BJ (cell line): ENCODE results near the gene SLC22A23. TPM values are rescaled to one million over a fixed set of nuclear protein-coding genes. Genes with fewer than 3 reads are reported as not detected.
A peak's percentile ranks its signal among the peaks of the same experiment; 100 is the strongest.

ENCODE experiments used
- CTCF ChIA-PET: fragments of 350-600 bp; formaldehyde crosslinking; extraction: SDS; loops from one replicate; lab custom pipeline; 2021; ENCODE audit warnings: antibody characterized with exemption, inconsistent platforms; lab: Yijun Ruan, JAX
- POLR2A ChIA-PET: fragments of 300-600 bp; sonication (Branson Sonifier 250); formaldehyde crosslinking; extraction: SDS; loops from one replicate; lab custom pipeline; 2021; ENCODE audit warnings: antibody characterized with exemption; lab: Charles Lee
- DNase-seq: peaks from one replicate; pipeline ENCODE4 v3.0.0-alpha.2; 2011; ENCODE audit warnings: low read depth
- H3K27me3 ChIP-seq: 2 replicates; pipeline ENCODE4 v1.6.0; 2011; ENCODE audit warnings: low read length; ENCODE audit not compliant: control insufficient read depth, insufficient read depth
- H3K36me3 ChIP-seq: 2 replicates; pipeline ENCODE4 v1.5.1; 2011; ENCODE audit warnings: low read length; ENCODE audit not compliant: control insufficient read depth, insufficient read depth
- H3K4me3 ChIP-seq: 2 replicates; pipeline ENCODE4 v1.5.1; 2011; ENCODE audit warnings: low read depth, mild to moderate bottlenecking, control low read depth, low read length
- polyA plus RNA-seq: library from polyadenylated mRNA; depleted of rRNA; stranded (reverse); fragments of >200 nt; gene quantifications from 2 replicates; pipeline ENCODE4 v1.2.3, GENCODE V29; 2011
- TF ChIP-seq, protein P1 (sequence below): IDR thresholded peaks from 2 replicates; pipeline ENCODE4 v1.5.1; 2011; ENCODE audit warnings: low read depth, mild to moderate bottlenecking, control low read depth, inconsistent platforms, low read length, moderate library complexity; ENCODE audit not compliant: insufficient read depth

The SLC22A23 gene
- polyA plus RNA-seq, 1 experiment: 0.44 TPM

DNA sequence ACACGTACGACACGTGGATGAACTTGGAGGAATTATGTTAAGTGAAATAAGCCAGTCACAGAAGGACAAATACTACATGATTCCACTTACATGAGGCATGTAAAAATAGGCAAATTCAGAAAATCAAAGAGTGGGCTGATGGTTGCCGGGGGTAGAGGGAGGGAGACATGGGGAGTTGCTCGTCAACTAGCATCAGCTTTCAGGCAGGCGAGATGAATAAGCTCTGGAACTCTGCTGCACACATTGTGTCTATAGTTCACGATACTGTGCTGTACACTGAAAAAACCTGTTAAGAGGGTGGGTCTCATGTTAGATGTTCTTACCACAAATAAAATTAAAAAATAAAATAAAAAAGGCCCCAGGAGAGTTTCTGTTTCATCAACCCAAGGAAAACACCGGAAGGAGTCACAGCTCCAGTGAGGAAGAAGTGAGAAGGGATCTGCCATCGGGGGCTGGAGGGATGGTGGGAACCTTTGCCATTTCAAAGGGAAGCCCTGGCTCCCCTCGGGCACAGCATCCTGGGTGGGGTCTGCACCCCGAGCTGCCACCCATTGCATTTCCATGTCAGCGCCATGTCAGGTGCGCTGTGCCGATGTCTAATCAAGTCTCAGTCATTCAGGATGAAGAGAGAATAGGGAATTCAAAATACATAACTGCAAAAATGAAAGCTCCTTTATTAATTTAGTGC, 98.3 kb downstream of the SLC22A23 start:
- Histone ChIP-seq H3K27me3 (peaks cover 3% of the 10 kb centered on the region; the same call in 1 of the 2 replicates), H3K4me3 (no peak overlapping the region), H3K36me3 (no peaks in the 10 kb centered on the region)
- DNase-seq: no peak
- CTCF ChIA-PET: interaction anchor here (1.4 kb wide), 1 partner anchor 373 kb away, joined by 3 read pairs; no protein-coding TSS in a partner anchor
- POLR2A ChIA-PET: no interaction called here
- TF ChIP-seq, protein P1, sequence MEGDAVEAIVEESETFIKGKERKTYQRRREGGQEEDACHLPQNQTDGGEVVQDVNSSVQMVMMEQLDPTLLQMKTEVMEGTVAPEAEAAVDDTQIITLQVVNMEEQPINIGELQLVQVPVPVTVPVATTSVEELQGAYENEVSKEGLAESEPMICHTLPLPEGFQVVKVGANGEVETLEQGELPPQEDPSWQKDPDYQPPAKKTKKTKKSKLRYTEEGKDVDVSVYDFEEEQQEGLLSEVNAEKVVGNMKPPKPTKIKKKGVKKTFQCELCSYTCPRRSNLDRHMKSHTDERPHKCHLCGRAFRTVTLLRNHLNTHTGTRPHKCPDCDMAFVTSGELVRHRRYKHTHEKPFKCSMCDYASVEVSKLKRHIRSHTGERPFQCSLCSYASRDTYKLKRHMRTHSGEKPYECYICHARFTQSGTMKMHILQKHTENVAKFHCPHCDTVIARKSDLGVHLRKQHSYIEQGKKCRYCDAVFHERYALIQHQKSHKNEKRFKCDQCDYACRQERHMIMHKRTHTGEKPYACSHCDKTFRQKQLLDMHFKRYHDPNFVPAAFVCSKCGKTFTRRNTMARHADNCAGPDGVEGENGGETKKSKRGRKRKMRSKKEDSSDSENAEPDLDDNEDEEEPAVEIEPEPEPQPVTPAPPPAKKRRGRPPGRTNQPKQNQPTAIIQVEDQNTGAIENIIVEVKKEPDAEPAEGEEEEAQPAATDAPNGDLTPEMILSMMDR: no peak

DNA sequence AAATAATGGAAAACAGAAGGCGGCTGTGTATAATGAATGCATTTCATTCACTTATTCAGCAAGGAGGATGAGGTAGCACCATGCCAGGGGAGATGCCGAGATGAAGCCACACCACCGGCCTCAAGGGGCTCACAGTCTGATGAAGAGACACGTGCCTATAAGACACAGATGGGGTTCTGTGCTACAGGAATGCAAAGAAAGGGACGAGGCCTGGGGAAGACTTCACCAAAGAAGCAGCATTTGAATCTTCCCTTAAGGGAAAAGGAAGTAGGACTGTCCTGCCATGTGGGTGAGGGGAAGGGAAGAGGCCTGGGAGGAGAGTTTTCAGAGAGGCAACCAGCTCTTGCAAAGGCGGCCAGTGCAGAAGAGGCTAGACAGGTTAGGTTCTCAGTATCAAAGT, 99.2 kb downstream of the SLC22A23 start:
- ChIA-PET POLR2A (no interaction called here), CTCF (no interaction called here)

DNA sequence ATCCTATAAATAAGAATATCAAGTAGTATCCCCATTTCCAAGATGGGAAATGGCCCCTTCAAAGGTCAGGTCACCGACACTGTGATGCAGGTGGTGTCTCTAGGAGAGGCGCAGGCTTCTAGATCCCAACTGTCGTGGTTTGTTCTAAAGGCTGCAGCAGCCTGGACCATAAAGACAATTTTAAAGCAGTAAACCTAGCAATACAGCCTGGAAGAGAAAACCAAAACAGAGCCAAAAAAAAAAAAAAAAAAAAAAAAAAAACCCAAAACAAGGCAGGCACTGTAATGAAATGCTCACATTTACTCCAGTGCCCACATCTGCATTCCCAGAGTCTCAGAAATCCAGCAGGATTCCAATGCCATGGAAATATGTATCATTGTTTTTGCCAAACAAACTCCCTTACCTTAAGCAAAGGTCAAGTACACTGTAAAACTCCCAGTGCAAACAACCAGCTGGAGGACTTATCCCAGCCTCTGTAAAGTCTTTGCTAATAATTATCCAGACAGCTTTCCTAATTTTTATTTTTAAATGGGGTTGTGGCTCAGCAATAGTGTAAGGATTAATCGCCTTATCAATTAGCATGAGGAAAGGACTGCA, 99.9 kb downstream of the SLC22A23 start:
- Histone ChIP-seq H3K27me3 (peaks cover 4% of the 10 kb centered on the region; the same call in 1 of the 2 replicates), H3K4me3 (no peak overlapping the region), H3K36me3 (no peaks in the 10 kb centered on the region)
- TF ChIP-seq, protein P1: no peak
- CTCF ChIA-PET: interaction anchor here (0.5 to 1.0 kb wide), 2 partner anchors 18 to 116 kb away, joined by 3 read pairs; no protein-coding TSS in a partner anchor
- DNase-seq: no peak
- POLR2A ChIA-PET: no interaction called here

More for the DNA sequence above, 99.2 kb downstream of the SLC22A23 start:
- no peak for DNase-seq
- Histone ChIP-seq H3K27me3 (peaks cover 4% of the 10 kb centered on the region; the same call in 1 of the 2 replicates), H3K4me3 (no peak overlapping the region), H3K36me3 (no peaks in the 10 kb centered on the region)
- TF ChIP-seq, protein P1: no peak

DNA sequence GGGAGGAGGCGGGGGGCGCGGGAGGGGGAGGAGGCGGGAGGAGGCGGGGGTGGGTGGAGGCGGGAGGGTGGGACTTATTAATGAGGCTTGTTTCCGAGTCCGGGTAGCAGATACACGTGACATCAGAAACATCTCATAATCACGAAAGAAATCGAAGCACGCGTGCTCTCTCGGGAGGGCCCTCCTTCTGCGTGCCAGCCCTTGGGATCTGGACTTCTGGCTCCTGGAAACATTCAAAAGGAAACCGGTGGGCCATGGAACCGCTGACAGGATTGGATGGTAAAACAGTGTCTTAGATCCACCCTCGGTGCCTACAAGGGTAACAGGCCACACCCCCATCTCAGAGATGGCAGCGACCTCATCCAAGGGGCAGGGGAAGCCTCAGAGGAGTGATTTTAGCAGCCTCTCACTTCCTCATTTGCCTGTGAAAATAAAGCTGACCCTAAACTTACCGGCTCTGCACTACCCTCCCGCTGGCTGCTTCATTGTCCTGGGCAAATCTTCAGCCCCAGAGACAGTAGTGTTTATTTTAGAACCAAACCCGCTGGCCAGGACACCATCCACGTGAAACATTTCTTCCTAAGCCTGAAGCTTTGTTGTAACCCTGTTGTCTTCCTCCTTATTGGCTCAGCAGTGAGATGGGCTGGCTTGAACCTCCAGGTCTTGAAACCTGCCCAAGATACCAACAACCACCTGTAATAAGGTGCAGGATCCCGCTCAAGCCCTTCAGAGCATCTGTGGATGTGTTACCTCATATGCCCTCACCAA, 100.6 kb downstream of the SLC22A23 start:
- DNase-seq: no peak
- CTCF ChIA-PET: interaction anchor here (1.0 kb wide), 1 partner anchor 19 kb away, joined by 3 read pairs; no protein-coding TSS in a partner anchor
- TF ChIP-seq, protein P1: no peak

More for the DNA sequence above, 100.6 kb downstream of the SLC22A23 start:
- H3K27me3 ChIP-seq: peaks cover 4% of the 10 kb centered on the region; the same call in 1 of the 2 replicates
- POLR2A ChIA-PET: no interaction called here
- peak overlapping the region; percentile 35 for H3K4me3 ChIP-seq
- H3K36me3 ChIP-seq: no peaks in the 10 kb centered on the region
